SU-DHL-6 (cell line): ENCODE results near the gene PTER.

Source experiments
- CTCF ChIP-seq: fragments of 200-600 bp; sonication (generic); IDR thresholded peaks from one replicate; pipeline ENCODE4 v1.5.1; 2017; ENCODE audit warnings: antibody characterized with exemption, mild to moderate bottlenecking, low read length, moderate library complexity; ENCODE audit not compliant: insufficient read depth, poor library complexity, severe bottlenecking
- EZH2phosphoT487 ChIP-seq: fragments of 200-600 bp; sonication (generic), shearing (Covaris generic); conservative IDR thresholded peaks from 2 replicates; pipeline ENCODE4 v1.6.1; 2018; ENCODE audit warnings: mild to moderate bottlenecking, antibody characterized with exemption, low read length, moderate library complexity, mixed read lengths

- TF ChIP-seq CTCF, result no peak
- TF ChIP-seq EZH2phosphoT487, result no peak
Measured at GRCh38 chr10:16425449-16425848, 11.4 kb upstream of the PTER start.
